KMS-11 (cell line): Measurements from ENCODE around the gene MYORG.
"Not testable (repeated sequence)": the region's sequence is repeated elsewhere in the genome, so short reads cannot be mapped to it uniquely, and the experiment has no call there.

Experiments used
- H2AFZ ChIP-seq: fragments of 200-600 bp; sonication (generic); 2 replicates; pipeline ENCODE4 v1.6.1; 2016; ENCODE audit warnings: antibody characterized with exemption, mixed run types, low read depth
- H3K27ac ChIP-seq: fragments of 200-600 bp; sonication (generic); 2 replicates; pipeline ENCODE4 v1.6.1; 2016; ENCODE audit warnings: mild to moderate bottlenecking, mixed run types
- H3K27me3 ChIP-seq: fragments of 200-600 bp; sonication (generic); 2 replicates; pipeline ENCODE4 v1.6.1; 2017; ENCODE audit warnings: mild to moderate bottlenecking, low read depth, mixed run types, moderate library complexity; ENCODE audit not compliant: insufficient read depth
- H3K36me3 ChIP-seq: fragments of 200-600 bp; sonication (generic); 2 replicates; pipeline ENCODE4 v1.6.1; 2017; ENCODE audit warnings: mild to moderate bottlenecking, mixed run types; ENCODE audit not compliant: insufficient read depth
- H3K4me1 ChIP-seq: fragments of 200-600 bp; sonication (generic); 2 replicates; pipeline ENCODE4 v1.6.1; 2016; ENCODE audit warnings: mild to moderate bottlenecking, low read depth, mixed run types; ENCODE audit not compliant: poor library complexity, severe bottlenecking
- H3K4me2 ChIP-seq: fragments of 200-600 bp; sonication (generic); 2 replicates; pipeline ENCODE4 v1.7.0; 2016; ENCODE audit warnings: mild to moderate bottlenecking, mixed run types
- H3K4me3 ChIP-seq: fragments of 200-600 bp; sonication (generic); IDR thresholded peaks from 2 replicates; pipeline ENCODE4 v1.6.1; 2017; ENCODE audit warnings: low read depth, low read length, mixed read lengths; ENCODE audit not compliant: insufficient read depth
- H3K79me2 ChIP-seq: fragments of 200-600 bp; sonication (generic); 2 replicates; pipeline ENCODE4 v1.6.1; 2016; ENCODE audit warnings: low read depth, mixed run types; ENCODE audit not compliant: insufficient read depth
- H3K9ac ChIP-seq: fragments of 200-600 bp; sonication (generic); 2 replicates; pipeline ENCODE4 v1.6.1; 2016; ENCODE audit warnings: mild to moderate bottlenecking, mixed run types
- H4K20me1 ChIP-seq: fragments of 200-600 bp; sonication (generic); 2 replicates; pipeline ENCODE4 v1.6.1; 2016; ENCODE audit warnings: mild to moderate bottlenecking, mixed run types; ENCODE audit not compliant: insufficient read depth
- TF ChIP-seq, protein P1 (sequence below): fragments of 200-600 bp; sonication (generic); conservative IDR thresholded peaks from 2 replicates; pipeline ENCODE4 v1.6.1; 2017; ENCODE audit warnings: low read depth, mild to moderate bottlenecking, antibody characterized with exemption, low read length, moderate library complexity, mixed read lengths

Gene MYORG

DNA sequence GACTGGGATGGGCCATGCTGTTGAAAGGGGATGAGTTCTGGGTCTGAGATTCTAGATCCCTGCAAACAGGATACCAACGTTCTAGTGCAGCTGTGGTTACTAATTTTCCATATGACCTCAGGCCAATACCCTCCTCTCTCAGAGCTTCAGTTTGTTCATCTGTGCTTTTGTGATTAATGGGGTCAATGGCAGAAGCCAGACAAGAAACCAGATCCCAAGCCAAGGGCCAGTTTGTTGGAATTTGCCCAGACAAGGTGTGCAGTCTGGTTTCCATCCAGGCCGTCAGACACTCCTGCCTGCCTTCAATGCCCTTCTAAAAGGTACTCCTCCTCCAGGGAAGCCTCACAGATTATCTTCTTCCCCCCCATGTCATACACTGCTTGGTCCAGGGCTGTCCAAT is 11.4 kb downstream of the MYORG start:
- Histone ChIP-seq H3K36me3 (no peaks in the 10 kb centered on the region), H3K9ac (no peak overlapping the region), H3K4me2 (no peak overlapping the region), H3K27me3 (no peaks in the 10 kb centered on the region), H3K4me1 (no peaks in the 10 kb centered on the region), H3K27ac (no peak overlapping the region), H3K4me3 (no peak overlapping the region), H3K79me2 (no peaks in the 10 kb centered on the region), H2AFZ (no peak overlapping the region), H4K20me1 (no peaks in the 10 kb centered on the region)
- TF ChIP-seq, protein P1, sequence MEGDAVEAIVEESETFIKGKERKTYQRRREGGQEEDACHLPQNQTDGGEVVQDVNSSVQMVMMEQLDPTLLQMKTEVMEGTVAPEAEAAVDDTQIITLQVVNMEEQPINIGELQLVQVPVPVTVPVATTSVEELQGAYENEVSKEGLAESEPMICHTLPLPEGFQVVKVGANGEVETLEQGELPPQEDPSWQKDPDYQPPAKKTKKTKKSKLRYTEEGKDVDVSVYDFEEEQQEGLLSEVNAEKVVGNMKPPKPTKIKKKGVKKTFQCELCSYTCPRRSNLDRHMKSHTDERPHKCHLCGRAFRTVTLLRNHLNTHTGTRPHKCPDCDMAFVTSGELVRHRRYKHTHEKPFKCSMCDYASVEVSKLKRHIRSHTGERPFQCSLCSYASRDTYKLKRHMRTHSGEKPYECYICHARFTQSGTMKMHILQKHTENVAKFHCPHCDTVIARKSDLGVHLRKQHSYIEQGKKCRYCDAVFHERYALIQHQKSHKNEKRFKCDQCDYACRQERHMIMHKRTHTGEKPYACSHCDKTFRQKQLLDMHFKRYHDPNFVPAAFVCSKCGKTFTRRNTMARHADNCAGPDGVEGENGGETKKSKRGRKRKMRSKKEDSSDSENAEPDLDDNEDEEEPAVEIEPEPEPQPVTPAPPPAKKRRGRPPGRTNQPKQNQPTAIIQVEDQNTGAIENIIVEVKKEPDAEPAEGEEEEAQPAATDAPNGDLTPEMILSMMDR = no peak

DNA sequence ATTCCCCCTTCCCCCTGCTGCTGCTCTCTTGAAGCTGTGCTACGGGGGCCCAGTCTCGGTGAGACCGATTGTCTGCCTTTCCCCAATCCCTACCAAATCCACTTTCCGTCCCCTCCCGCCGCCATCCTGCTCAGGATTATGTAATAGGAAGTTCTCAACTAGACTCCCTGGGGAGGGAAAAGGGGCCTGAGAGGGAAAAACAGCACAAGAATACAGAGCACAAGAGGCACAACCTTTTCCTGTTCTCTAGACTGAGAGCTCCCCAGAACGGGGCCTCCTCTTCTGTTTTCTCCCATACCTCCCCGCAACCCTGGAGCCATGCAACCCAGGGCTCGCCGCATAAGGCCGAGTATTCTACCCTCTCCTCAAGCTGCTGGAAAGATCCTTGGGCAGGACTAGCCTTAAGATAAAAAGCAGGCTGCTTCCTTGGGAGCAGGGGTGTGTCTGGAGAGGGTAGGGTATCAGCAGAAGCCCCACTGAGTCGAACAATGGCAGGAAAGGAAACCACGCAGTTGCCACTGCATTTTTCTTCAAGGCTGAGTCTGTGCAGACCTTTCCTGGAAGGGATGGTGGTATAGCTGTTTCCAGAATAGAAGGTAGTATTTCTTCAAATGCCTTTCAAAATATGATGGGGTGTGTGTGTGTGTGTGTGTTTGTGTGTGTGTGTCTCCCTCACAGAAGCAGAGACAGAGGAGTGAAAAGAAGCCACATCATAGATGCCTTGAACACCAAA is 12.9 kb downstream of the MYORG start:
- Histone ChIP-seq H3K9ac (no peak overlapping the region), H2AFZ (no peak overlapping the region), H3K4me1 (no peaks in the 10 kb centered on the region), H3K27ac (no peak overlapping the region), H3K36me3 (no peaks in the 10 kb centered on the region), H3K4me3 (no peak overlapping the region), H4K20me1 (no peaks in the 10 kb centered on the region), H3K4me2 (no peak overlapping the region), H3K79me2 (no peaks in the 10 kb centered on the region), H3K27me3 (no peaks in the 10 kb centered on the region)
- TF ChIP-seq, protein P1 = no peak

DNA sequence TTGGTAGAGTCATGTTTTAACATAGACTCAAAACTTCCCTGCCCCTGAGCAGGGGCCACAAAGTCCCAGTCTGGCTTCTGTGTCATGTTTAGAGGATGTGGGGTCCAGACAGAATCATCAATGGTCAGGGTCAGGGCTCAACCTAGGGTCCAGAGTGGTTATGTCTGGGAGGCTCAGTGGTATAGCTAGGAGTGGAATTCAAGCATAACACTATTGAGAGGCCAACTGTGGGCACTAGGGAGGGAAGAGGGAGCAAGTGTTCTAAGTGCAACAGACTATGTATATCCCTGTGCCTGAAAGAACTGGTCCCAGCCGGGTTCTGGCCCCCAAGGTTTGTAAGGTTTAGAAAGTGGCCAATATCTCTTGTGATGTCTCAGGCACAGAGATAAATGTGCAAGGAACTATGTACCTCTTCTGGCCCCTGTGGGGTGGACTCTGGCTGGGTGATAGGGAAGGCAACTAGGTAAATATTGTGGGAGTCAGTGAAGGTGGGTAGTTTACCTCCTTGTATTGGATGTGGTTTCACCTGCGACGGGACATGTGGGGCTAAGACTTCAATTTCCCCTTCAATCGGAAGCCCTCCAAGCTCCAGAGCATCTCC is 14.0 kb downstream of the MYORG start:
- H3K27ac ChIP-seq = no peak overlapping the region
- no peak overlapping the region for H2AFZ ChIP-seq
- TF ChIP-seq, protein P1 = no peak
- no peak overlapping the region for H3K9ac ChIP-seq
- H4K20me1 ChIP-seq = no peaks in the 10 kb centered on the region
- no peaks in the 10 kb centered on the region for H3K36me3 ChIP-seq
- no peaks in the 10 kb centered on the region for H3K4me1 ChIP-seq
- no peaks in the 10 kb centered on the region for H3K79me2 ChIP-seq
- H3K4me2 ChIP-seq = no peak overlapping the region
- H3K4me3 ChIP-seq = no peak overlapping the region
- no peaks in the 10 kb centered on the region for H3K27me3 ChIP-seq

DNA sequence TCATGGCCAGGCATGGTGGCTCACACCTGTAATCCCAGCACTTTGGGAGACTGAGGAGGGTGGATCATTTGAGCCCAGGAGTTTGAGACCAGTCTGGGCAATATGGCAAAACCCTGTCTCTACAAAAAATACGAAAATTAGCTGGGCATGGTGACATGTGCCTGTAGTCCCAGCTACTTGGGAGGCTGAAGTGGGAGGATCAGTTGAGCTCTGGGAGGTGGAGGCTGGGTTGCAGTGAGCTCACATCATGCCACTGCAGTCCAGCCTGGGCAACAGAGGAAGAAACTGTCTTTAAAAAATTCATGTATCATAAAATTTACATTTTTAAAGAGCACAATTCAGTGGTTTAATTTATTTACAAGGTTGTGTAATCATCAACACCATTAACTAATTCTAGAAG is 23.7 kb downstream of the MYORG start:
- H4K20me1 ChIP-seq, H3K36me3 ChIP-seq, H2AFZ ChIP-seq, H3K4me3 ChIP-seq, H3K9ac ChIP-seq, H3K79me2 ChIP-seq, H3K27me3 ChIP-seq, H3K4me2 ChIP-seq, H3K27ac ChIP-seq, H3K4me1 ChIP-seq: not testable (repeated sequence)

DNA sequence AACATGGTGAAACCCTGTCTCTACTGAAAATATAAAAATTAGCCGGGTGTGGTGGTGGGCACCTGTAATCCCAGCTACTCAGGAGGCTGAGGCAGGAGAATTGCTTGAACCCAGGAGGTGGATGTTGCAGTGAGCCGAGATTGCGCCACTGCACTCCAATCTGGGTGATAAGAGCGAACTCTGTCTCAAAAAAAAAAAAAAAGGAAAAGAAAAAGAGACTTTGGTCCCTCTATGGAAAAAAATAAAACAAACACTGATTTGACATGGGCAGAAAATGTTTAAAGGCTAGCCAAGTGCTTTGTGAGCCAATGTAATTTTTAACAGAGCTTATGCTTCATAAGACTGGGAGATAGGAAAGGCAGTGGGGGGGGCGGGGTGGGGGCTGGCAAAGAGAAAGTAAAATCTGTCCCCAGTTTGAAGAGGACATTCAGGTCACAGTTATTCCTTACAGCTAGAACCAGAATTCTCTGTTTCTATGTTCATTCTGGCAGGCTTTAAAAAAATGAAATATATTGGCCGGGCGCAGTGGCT is 24.5 kb downstream of the MYORG start:
- not testable (repeated sequence) for H3K4me3 ChIP-seq, H3K4me1 ChIP-seq, H3K27me3 ChIP-seq, H3K9ac ChIP-seq, H4K20me1 ChIP-seq, H2AFZ ChIP-seq, H3K27ac ChIP-seq, H3K36me3 ChIP-seq, H3K4me2 ChIP-seq, H3K79me2 ChIP-seq
